GM18858 (cell line): Measurements from ENCODE around the gene ZNF10.

Experiments used
- ATAC-seq: cut with Tn5 transposase; IDR thresholded peaks from one replicate; pipeline ENCODE4 v1.9.1; 2021; ENCODE audit not compliant: unreplicated experiment

The ZNF10 gene

DNA sequence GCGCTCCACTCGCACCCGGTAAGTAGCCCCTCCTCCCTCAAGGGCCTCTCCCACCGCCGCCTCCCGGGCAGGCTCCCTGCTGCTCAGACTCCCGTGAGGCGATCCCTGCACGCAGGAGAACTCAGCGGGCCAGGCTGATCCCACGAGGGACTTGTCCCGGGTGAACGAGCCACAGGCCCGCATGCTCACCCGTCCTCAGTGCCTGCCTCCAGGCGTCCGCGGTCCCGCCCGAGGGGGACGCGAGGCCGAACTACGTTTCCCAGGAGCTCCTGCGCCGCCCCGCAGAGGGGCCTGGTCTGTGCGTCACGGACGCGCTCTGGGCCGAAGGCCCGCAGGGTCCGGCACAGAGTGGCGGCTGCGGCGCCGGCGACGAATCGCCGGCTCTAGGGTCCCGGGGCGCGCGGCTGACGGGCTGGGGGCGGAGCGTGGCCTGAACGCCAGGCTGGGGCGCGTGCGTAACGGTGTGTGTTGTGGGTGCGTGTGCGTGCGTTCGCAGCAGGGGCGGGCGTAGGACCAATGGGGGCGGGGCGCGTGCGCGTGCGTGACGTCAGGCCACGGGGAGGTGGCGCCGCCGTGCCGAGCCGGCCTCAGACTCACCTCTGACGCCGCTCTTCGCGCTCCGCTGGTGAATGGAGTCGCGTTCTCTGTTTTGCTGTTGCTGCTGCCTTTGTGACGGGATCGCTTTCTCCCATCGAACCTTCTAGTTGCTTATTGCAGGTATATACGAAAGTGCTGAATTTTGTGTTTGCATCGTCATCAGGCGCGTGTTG lies at the start of gene ZNF10, which contains the start of gene ZNF891:
ZNF10 (plus strand) TSS at position 590 of the 770 bp plus-strand sequence. CDS start 13,866 bp downstream, outside the sequence.
ZNF891 (minus strand) TSS at position 237 of the 770 bp plus-strand sequence. CDS start 8,356 bp downstream, outside the sequence.
- peak; percentile 92 for ATAC-seq

DNA sequence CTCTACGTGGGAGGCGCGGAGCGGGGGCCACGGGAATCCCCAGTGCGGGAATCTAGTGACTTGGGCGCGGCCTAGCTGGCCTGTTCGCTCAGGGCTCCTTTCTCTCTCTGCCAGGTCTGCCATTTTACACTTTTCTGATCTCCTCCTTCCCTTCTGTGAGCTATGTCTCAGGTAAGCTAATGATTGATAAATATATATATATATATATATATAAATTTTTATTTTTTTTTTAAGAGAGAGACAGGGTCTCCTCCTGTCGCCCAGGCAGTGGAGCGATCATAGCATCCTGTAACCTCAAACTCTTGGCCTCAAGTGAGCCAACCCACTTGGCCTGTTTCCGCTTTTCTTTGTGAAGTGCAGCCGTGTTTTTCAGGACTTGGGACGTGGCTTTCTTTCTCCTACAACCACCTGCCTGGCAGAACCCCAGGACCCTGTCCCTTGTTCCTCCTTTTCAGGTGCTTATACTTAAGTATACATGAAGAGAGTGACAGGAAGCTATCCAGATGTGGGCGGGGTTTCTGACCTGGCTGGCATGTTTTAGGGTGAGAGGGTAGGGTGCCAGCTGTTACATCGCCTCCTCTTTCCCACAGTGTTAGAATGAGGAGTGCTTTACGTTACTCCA lies 49.2 kb upstream of the ZNF10 start:
- no peak for ATAC-seq

DNA sequence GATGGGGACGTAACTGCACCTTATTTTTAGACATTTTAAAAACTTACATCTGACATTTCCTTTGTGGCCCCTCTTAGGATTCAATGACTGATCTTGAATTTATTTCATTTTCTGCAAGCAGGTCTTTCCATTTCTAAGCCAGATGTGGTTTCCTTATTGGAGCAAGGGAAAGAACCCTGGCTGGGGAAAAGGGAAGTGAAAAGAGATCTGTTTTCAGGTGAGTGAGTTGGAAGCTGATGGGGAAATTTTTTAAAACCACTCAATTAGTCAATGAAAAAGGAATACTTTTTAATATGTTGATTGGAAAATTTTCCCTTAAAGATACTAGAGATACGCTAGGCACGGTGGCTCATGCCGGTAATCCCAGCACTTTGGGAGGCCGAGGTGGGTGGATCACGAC lies 47.1 kb upstream of the ZNF10 start:
- ATAC-seq, result no peak

DNA sequence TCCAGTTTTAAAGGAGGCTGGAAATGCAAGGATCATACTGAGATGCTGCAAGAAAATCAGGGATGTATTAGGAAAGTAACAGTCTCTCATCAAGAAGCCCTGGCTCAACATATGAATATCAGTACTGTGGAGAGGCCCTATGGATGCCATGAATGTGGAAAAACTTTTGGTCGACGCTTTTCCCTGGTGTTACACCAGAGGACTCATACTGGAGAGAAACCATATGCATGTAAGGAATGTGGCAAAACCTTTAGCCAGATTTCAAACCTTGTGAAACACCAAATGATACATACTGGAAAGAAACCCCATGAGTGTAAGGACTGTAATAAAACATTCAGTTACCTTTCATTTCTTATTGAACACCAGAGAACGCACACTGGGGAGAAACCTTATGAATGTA lies 24.8 kb upstream of the ZNF10 start:
- ATAC-seq, result no peak

DNA sequence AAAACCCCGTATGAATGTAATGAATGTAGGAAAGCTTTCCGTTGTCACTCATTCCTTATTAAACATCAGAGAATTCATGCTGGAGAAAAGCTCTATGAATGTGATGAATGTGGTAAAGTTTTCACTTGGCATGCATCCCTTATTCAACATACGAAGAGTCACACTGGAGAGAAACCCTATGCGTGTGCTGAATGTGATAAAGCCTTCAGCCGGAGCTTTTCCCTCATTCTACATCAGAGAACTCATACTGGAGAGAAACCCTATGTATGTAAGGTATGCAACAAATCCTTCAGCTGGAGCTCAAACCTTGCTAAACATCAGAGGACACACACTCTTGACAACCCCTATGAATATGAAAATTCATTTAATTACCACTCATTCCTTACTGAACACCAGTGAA lies 24.2 kb upstream of the ZNF10 start:
- no peak for ATAC-seq

DNA sequence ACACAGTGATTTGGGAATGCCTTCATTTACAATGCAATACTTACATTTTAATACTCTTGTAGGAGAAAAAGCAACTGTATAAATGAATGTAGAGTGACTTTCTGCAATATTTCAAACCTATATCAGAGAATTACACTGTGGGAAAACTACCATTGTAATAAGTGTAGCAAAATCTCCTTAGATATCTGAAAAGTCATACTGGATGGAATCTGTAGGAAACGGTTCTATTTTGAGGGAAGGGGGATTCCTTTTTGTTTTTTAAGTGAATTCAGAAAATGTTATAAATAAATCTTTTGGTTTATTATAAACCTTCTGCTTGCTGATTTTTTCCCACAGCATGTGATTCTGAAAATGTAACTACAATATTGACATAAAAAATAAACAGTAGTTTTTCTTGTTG lies 23.3 kb upstream of the ZNF10 start:
- no peak for ATAC-seq

DNA sequence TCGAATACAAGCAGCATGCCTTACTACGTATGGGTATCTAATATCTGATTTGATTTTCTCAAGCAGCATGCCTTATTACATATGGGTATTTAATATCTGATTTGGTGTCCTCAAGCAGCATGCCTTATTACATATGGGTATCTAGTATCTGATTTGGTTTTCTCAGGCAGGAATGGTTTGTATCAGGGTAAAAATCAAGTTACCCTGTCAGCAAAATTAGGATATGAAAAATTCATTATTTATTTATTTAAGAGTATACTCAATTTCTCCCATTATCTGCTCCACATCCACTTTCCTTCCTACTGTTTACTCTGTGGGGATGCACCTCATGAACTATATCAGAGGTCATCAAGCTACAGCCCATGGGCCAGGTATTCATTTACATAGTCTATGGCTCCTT lies 22.3 kb upstream of the ZNF10 start:
- ATAC-seq, result no peak

DNA sequence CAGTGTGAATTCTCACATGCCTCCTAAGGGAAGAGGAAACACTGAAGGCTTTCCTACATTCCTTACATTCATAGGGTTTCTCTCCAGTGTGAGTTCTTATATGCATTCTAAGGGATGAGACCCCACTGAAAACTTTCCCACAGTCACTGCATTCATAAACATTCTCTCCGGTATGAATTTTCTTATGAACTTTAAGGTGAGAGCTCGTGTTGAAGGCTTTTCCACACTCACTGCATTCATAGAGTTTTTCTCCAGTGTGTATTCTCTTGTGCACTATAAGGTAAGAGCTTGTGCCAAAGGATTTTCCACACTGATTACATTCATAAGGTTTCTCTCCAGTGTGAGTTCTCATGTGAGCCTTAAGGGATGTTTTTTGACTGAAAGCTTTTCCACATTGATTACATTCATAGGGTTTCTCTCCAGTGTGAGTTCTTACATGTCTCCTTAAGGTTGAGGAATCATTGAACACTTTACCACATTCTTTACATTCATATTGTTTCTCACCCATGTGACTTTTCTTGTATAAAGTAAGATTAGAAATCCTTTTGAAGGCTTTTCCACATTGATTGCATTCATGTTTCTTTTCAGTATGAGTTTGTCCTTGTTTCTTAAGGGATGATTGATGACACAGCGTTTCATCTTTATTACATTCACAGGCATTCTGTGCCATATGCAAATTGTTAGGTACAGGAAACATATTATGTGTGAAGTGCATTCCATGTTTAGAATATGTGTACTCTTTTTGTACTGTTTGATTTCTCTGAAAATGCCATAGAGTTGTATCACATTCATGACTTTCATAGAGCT lies 9.8 kb upstream of the ZNF10 start:
- no peak for ATAC-seq

DNA sequence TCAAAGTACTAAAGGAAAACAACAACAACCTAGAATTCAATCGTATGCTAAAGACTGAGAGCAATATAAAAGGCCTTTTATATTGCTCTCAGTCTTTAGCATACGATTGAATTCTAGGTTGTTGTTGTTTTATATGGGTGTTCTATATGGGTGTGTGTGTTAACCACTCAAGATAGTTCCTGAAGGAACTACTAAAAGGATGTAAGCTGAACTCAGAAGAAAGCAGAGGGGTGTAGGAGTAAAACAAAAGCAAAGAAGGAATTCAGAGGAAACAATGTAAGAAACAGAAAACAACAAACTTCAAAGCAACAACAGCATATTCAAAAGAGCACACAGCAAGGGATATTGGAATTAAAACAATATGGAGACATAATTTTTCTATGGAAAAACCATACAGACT lies 5.8 kb upstream of the ZNF10 start:
- no peak for ATAC-seq

DNA sequence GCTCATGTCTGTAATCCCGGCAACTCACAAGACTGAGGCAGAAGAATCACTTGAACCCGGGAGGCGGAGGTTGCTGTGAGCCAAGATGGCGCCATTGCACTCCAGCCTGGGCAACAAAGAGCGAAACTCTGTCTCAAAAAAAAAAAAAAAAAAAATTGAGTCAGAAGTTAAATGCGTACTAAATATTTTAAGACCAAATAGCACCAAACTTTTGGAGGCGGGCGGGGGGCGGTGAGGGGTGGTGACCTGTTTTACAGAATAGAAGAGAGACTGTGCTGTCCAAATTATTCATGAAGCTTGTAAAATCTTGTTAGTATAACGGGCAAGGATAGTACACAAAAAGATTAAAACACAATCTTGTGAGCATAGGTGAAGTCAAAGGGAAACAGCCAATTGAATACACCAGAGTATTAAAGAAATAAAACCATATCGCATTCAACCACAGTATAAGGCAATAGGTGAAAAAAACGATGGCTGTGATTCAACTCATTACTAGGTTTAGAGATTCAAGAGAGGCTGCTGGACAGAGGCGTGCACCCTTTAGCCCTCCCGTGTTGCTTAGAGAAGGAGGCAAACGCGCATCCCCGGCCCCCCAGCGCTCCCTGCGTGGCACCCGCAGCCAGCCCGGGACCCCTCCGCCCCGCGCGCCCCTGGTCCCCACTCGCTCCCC lies 924 bp upstream of the ZNF10 start:
- peak; percentile 2 for ATAC-seq

DNA sequence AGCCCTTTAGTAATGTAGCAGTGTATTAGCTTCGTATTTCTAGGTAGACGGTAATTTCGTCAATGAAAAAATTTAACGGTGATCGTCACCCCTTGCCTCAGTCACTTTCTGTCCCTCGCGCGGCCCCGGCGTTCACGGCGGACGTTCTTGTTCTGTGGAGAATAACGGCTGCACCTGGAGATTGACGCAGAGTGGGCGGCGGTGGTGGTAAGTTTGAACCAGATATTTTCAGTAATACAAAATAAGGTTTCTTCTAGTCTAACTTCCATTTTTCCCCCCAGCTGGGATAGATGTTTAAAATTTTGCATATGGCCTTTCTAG lies 341 bp downstream of the ZNF10 start:
- no peak for ATAC-seq

DNA sequence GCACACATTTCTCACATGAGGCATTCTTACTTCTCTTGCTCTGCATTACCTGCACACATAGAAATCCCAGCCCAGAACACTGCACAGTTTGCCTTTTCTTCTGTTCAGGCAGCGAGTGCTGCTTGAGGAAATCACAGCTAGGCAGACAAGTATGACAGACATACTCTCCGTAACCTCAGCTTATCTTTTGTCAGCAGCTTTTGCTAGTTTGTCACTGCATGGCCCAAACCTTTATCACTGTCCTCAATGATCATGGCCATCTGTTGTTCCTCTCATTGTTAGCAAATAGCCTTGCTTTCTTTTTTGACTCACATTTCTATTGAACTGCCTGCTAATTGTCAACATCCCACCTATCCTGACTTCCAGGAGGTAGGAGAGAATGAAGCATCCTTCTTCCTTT lies 5.3 kb downstream of the ZNF10 start:
- ATAC-seq, result no peak

DNA sequence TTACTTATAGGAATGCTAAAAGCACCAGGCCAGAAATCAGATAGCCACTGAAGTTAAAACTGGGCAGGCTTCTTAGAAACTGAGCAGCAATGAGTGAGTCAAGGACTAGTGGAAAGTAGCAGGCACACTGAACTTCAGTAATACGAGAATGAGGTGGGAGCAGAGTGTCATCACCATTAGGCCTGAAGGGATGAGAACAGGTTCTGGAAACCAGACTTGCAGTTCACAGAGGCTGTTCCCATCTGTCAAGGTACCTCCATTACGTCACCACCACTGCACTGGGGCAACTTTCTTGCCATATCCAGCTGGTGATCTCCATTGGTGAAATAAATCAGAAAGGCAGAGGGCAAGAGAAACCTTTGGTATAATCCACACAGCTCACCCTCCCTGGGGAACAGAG lies 15.6 kb downstream of the ZNF10 start:
- no peak for ATAC-seq

DNA sequence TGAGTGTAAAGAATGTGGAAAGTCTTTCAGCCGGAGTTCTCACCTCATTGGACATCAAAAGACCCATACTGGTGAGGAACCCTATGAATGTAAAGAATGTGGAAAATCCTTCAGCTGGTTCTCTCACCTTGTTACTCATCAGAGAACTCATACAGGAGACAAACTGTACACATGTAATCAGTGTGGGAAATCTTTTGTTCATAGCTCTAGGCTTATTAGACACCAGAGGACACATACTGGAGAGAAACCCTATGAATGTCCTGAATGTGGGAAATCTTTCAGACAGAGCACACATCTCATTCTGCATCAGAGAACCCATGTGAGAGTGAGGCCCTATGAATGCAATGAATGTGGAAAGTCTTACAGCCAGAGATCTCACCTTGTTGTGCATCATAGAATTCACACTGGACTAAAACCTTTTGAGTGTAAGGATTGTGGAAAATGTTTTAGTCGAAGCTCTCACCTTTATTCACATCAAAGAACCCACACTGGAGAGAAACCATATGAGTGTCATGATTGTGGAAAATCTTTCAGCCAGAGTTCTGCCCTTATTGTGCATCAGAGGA lies 25.8 kb downstream of the ZNF10 start:
- ATAC-seq, result no peak

DNA sequence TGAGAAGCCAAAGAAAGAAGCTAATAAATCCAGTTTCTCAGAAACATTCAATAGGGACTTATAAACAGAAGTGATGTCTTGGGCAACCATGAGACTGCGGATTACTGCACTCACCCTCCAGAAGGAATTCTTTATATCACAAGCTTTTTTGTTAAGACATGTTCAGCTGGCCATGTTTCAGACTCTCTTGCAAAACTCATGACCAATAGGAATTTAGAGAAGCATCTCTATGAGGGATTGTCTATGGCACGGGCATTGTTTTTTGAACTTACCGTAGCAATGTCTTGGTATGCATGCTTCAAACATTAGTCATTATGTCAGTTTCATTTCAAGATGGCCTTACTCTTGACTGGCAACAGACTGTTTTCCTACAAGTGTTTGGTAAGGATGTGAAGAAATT lies 35.3 kb downstream of the ZNF10 start:
- no peak for ATAC-seq

DNA sequence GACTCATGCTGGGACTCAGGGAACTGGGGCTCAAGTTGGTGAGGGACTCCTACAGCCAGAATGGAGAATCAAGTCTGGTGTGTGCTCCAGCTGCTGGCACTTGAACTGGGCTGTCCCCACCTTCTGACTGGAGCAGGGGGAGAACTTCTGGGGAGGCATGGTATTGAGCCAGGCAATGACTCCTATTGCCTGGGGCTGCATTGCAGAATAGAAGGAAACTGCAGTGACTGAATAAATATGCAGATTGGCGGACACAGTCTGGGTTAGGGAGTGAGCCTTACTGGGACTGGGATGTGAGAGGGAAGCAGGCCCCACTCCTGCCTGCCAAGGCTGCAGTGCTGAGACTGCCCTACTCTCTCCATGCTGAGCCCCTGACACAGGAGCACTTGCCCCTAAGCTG lies 42.1 kb downstream of the ZNF10 start:
- no peak for ATAC-seq

DNA sequence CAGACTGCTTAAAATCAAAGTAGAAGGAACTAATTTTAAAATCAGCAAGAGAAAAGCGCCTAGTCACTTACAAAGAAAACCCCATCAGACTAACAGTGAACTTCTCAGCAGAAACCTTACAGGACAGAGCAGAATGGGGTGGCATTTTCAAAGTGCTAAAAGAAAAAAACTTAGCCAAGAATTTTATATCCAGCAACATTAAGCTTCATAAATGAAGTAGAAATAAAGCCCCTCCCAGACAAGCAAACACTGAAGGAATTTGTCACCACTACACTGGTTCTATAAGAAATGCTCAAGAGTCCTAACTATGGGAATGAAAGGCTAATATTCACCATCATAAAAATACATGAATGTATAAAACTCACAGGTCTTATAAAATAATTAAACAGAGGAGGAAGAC lies 44.5 kb downstream of the ZNF10 start:
- no peak for ATAC-seq

DNA sequence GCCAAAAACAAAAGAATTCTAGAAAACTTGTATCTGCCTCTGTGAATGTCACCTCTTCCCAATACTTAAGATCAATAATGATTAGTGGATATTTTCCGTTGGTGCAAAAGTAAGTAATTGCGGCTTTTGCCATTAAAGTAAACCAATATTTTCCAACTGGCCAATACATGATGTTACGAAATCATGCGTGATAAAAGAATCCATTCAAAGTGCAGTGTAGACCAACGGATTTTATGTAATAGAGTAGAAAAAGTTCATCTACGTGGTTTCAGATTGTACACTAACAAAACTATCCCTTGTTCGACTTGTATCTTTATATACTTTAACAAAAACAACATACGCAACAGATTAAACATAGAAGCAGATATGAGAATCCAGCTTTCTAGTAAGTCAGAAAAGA lies 50.2 kb downstream of the ZNF10 start:
- ATAC-seq, result no peak

DNA sequence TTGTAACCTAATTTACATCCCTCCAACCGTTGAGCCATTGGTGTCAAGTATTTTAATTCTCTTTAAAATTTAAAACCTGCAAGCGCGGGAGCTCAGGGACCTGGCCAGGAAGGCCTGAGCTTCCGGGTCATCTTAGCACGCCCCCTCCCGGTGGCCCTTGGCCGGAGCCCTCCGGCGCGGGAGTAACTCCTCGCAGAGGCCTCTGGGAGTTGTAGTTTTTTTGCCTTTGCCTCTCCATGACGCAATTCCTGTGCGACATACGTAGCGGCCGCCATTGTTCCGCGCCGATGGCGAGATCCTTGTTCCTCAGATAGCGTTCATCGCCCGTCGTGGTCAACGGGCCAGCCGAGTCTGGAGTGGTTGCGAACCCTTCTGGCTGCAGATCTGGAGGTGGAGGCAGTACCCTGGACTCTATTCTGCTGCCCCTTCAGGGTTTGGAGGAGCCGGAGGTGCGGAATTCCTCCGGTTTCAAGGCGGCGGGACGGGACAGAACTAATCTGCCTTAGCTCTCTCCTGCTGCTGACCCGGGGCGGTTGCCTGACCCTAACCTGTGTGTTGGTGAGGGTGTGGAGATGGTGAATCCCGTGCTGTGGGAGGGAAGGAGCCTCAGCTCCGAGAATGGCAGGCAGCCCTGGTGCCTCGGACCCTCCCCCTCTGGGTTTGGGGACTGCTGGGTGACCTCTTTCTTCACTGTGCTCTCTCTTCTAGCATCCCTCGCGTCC lies 51.0 kb downstream of the ZNF10 start, which contains the start of gene ZNF268:
ZNF268 (plus strand) TSS at position 258 of the 722 bp plus-strand sequence. CDS start 503 bp downstream, outside the sequence.
- ATAC-seq, result peak; percentile 89

DNA sequence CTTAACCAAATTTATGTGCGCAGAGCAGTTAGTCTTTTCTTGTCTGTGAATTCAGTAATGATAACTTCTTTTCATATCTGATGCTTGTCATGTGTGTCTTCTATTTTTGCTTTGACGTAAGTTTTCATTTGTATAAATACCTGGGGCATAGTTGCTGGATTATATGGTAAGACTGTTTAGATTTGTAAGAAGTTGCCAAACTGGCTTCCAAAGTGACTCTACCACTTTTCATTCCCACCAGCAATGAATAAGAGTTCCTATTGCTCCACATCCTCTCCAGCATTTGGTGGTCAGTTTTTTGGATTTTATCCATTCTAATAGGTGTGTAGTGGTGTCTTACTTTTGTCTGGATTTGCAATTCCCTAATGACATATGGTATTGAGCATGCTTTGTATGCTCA lies 59.7 kb downstream of the ZNF10 start:
- no peak for ATAC-seq
